HEK293T (cell line): Measurements from ENCODE around the gene MVD.

Source experiments
- ARNT ChIP-seq: fragments of 450-650 bp; IDR thresholded peaks from 2 replicates; pipeline ENCODE4 v1.6.1; 2017; ENCODE audit warnings: mild to moderate bottlenecking
- BHLHE40 ChIP-seq: fragments of 450-650 bp; IDR thresholded peaks from 2 replicates; pipeline ENCODE4 v1.6.1; 2016; ENCODE audit warnings: mild to moderate bottlenecking, moderate library complexity, borderline replicate concordance
- CTBP1 ChIP-seq: fragments of 450-650 bp; IDR thresholded peaks from 2 replicates; pipeline ENCODE4 v1.6.1; 2016; ENCODE audit warnings: borderline replicate concordance
- FOXK2 ChIP-seq: fragments of 450-650 bp; IDR thresholded peaks from 2 replicates; pipeline ENCODE4 v1.6.1; 2016; ENCODE audit warnings: mild to moderate bottlenecking
- HDGF ChIP-seq: fragments of 450-650 bp; IDR thresholded peaks from 2 replicates; pipeline ENCODE4 v1.6.1; 2017; ENCODE audit warnings: antibody characterized with exemption, borderline replicate concordance
- LEF1 ChIP-seq: fragments of 450-650 bp; IDR thresholded peaks from 2 replicates; pipeline ENCODE4 v1.6.1; 2017; ENCODE audit warnings: mild to moderate bottlenecking, borderline replicate concordance
- PKNOX1 ChIP-seq: fragments of 450-650 bp; IDR thresholded peaks from 2 replicates; pipeline ENCODE4 v1.6.1; 2016
- SP1 ChIP-seq: fragments of 450-650 bp; IDR thresholded peaks from 2 replicates; pipeline ENCODE4 v1.6.1; 2017
- TARDBP ChIP-seq: fragments of 450-650 bp; IDR thresholded peaks from 2 replicates; pipeline ENCODE4 v1.6.1; 2016

GRCh38 chr16:88697116-88697830 is 34.4 kb upstream of the MVD start:
- no peak for TF ChIP-seq BHLHE40
- no peak for TF ChIP-seq FOXK2
- TF ChIP-seq SP1 = no peak
- no peak for TF ChIP-seq CTBP1
- TF ChIP-seq TARDBP = no peak
- no peak for TF ChIP-seq LEF1
- TF ChIP-seq HDGF = no peak
- TF ChIP-seq ARNT = no peak
- TF ChIP-seq PKNOX1 = no peak
